H1 (cell line): ENCODE measurements around the gene SCART1. TPM values are rescaled to one million over a fixed set of nuclear protein-coding genes. Genes with fewer than 3 reads are reported as not detected.

Source experiments
- CTCF ChIA-PET: fragments of 300-600 bp; sonication (Branson Sonifier 250); formaldehyde crosslinking; loops from one replicate; lab custom pipeline; 2021; ENCODE audit not compliant: partially characterized antibody; lab: Charles Lee
- POLR2A ChIA-PET: fragments of 300-600 bp; sonication (Branson Sonifier 250); formaldehyde crosslinking; loops from one replicate; lab custom pipeline; 2021; ENCODE audit warnings: inconsistent platforms; ENCODE audit not compliant: partially characterized antibody; lab: Charles Lee
- DNase-seq, 2 experiments: peaks; one replicate each; pipeline versions ENCODE4 v3.0.0 to v3.0.0-alpha.2; 2010 to 2022; ENCODE audit warnings: low spot score in 2 of 2, low read depth in 1 of 2, mixed read lengths in 1 of 2
- FAIRE-seq: peaks from 2 replicates; lab custom pipeline; 2011; peaks lifted over from hg19 to GRCh38; lab: Jason Lieb, UNC
- H2AFZ ChIP-seq: 2 replicates; pipeline ENCODE4 v1.8.1; 2012; ENCODE audit warnings: low read length, inconsistent platforms
- H2AK5ac ChIP-seq: 2 replicates; pipeline ENCODE4 v1.6.1; 2013; ENCODE audit warnings: low read depth, low read length
- H2BK120ac ChIP-seq: replicated peaks from 2 replicates; pipeline ENCODE3; 2013; ENCODE audit warnings: low read depth, low read length, inconsistent platforms
- H2BK12ac ChIP-seq: 2 replicates; pipeline ENCODE4 v1.6.1; 2013; ENCODE audit warnings: low read depth, low read length
- H2BK15ac ChIP-seq: 2 replicates; pipeline ENCODE4 v1.6.1; 2013; ENCODE audit warnings: low read length
- H2BK20ac ChIP-seq: 2 replicates; pipeline ENCODE4 v1.6.1; 2013; ENCODE audit warnings: low read length
- H2BK5ac ChIP-seq: 2 replicates; pipeline ENCODE4 v1.6.1; 2013; ENCODE audit warnings: low read depth, low read length
- H3K14ac ChIP-seq: 2 replicates; pipeline ENCODE4 v1.6.1; 2013; ENCODE audit warnings: inconsistent platforms; ENCODE audit not compliant: insufficient read length
- H3K18ac ChIP-seq: 2 replicates; pipeline ENCODE4 v1.6.1; 2013; ENCODE audit warnings: low read length; ENCODE audit errors: extremely low read depth
- H3K23ac ChIP-seq: 2 replicates; pipeline ENCODE4 v1.6.1; 2013; ENCODE audit warnings: inconsistent platforms; ENCODE audit not compliant: insufficient read length
- H3K23me2 ChIP-seq: 2 replicates; pipeline ENCODE4 v1.6.1; 2013; ENCODE audit warnings: low read depth, low read length
- H3K27ac ChIP-seq: 2 replicates; pipeline ENCODE4 v1.6.1; 2011; ENCODE audit warnings: low read depth, low read length, inconsistent platforms
- H3K27me3 ChIP-seq, 4 experiments: replicated peaks in 1 of 4; 1 replicate in 1 of 4; 2 replicates in 3 of 4; pipeline versions ENCODE4 v1.6.1 to v1.8.1; 2011 to 2013; ENCODE audit warnings: low read length in 3 of 4, mild to moderate bottlenecking in 3 of 4, inconsistent platforms in 2 of 4, mixed read lengths in 2 of 4, moderate library complexity in 1 of 4; ENCODE audit not compliant: control insufficient read depth in 3 of 4, insufficient read depth in 3 of 4; ENCODE audit errors: extremely low read depth in 1 of 4
- H3K36me3 ChIP-seq, 4 experiments: 2 replicates each; pipeline versions ENCODE4 v1.6.1 to v1.8.1; 2011 to 2013; ENCODE audit warnings: mild to moderate bottlenecking in 4 of 4, low read length in 3 of 4, moderate library complexity in 2 of 4, control low read depth in 1 of 4, inconsistent platforms in 1 of 4; ENCODE audit not compliant: insufficient read depth in 4 of 4, control insufficient read depth in 2 of 4
- H3K4ac ChIP-seq: replicated peaks from 2 replicates; pipeline ENCODE3; 2013; ENCODE audit warnings: low read length, low read depth, mixed read lengths, inconsistent platforms; ENCODE audit not compliant: insufficient read length
- H3K4me1 ChIP-seq, 4 experiments: replicated peaks in 1 of 4; 1 replicate in 1 of 4; 2 replicates in 3 of 4; pipeline versions ENCODE4 v1.6.1 to v1.8.1; 2011 to 2013; ENCODE audit warnings: low read length in 3 of 4, inconsistent platforms in 2 of 4, mixed read lengths in 1 of 4; ENCODE audit not compliant: insufficient read depth in 4 of 4, control insufficient read depth in 3 of 4
- H3K4me2 ChIP-seq, 2 experiments: 2 replicates each; pipeline versions ENCODE4 v1.6.1 to v1.8.1; 2011 to 2013; ENCODE audit warnings: low read depth in 2 of 2, low read length in 2 of 2, control low read depth in 1 of 2, inconsistent platforms in 1 of 2, mild to moderate bottlenecking in 1 of 2; ENCODE audit not compliant: insufficient read depth in 1 of 2
- H3K4me3 ChIP-seq, 4 experiments: fragments of 200-600, 300-600 bp in 1 of 4; sonication (generic), shearing (Covaris generic), sonication (Bioruptor Twin) in 1 of 4; 2 replicates each; pipeline versions ENCODE4 v1.5.1 to v1.8.1; 2011 to 2016; ENCODE audit warnings: low read length in 4 of 4, low read depth in 3 of 4, control low read depth in 2 of 4, inconsistent platforms in 2 of 4, mild to moderate bottlenecking in 2 of 4, mixed read lengths in 1 of 4, moderate library complexity in 1 of 4; ENCODE audit not compliant: insufficient read depth in 2 of 4; ENCODE audit errors: extremely low read depth in 1 of 4
- H3K56ac ChIP-seq: replicated peaks from 2 replicates; pipeline ENCODE3; 2013; ENCODE audit warnings: low read depth, mild to moderate bottlenecking, mixed read lengths, low read length, inconsistent platforms; ENCODE audit not compliant: insufficient read length
- H3K79me1 ChIP-seq: 2 replicates; pipeline ENCODE4 v1.6.1; 2013; ENCODE audit warnings: low read depth, low read length, control low read depth
- H3K79me2 ChIP-seq, 2 experiments: 2 replicates each; pipeline versions ENCODE4 v1.6.1 to v1.8.1; 2012 to 2013; ENCODE audit warnings: low read length in 2 of 2, mild to moderate bottlenecking in 2 of 2, inconsistent platforms in 1 of 2; ENCODE audit not compliant: insufficient read depth in 2 of 2, control insufficient read depth in 1 of 2
- H3K9ac ChIP-seq, 4 experiments: replicated peaks in 1 of 4; 1 replicate in 1 of 4; 2 replicates in 3 of 4; pipeline versions ENCODE4 v1.6.1 to v1.8.1; 2011 to 2013; ENCODE audit warnings: low read depth in 3 of 4, low read length in 3 of 4, control low read depth in 2 of 4, mild to moderate bottlenecking in 2 of 4, moderate library complexity in 2 of 4, inconsistent platforms in 1 of 4; ENCODE audit errors: extremely low read depth in 1 of 4
- H3K9me3 ChIP-seq, 2 experiments: 2 replicates each; pipeline versions ENCODE4 v1.6.1 to v1.8.1; 2012 to 2013; ENCODE audit warnings: mild to moderate bottlenecking in 2 of 2, moderate library complexity in 2 of 2, control low read depth in 1 of 2, inconsistent platforms in 1 of 2, low read depth in 1 of 2, low read length in 1 of 2, mixed read lengths in 1 of 2; ENCODE audit not compliant: insufficient read depth in 2 of 2
- H4K20me1 ChIP-seq, 2 experiments: replicated peaks in 1 of 2; 2 replicates each; pipeline versions ENCODE3 to v1.8.1; 2011 to 2013; ENCODE audit warnings: inconsistent platforms in 2 of 2, low read length in 2 of 2, mild to moderate bottlenecking in 1 of 2; ENCODE audit not compliant: insufficient read depth in 2 of 2, control insufficient read depth in 1 of 2
- H4K5ac ChIP-seq: 2 replicates; pipeline ENCODE4 v1.6.1; 2013; ENCODE audit warnings: low read length, low read depth, mixed read lengths, inconsistent platforms; ENCODE audit not compliant: insufficient read length
- H4K8ac ChIP-seq: 2 replicates; pipeline ENCODE4 v1.8.0; 2013; ENCODE audit warnings: mild to moderate bottlenecking, moderate library complexity, low read length, inconsistent platforms; ENCODE audit not compliant: insufficient read depth; ENCODE audit errors: extremely low read depth
- H4K91ac ChIP-seq: replicated peaks from 2 replicates; pipeline ENCODE3; 2013; ENCODE audit warnings: low read length, mixed read lengths, inconsistent platforms; ENCODE audit not compliant: insufficient read length
- KDM5A ChIP-seq: fragments of 200-600 bp; IDR thresholded peaks from 2 replicates; pipeline ENCODE4 v1.7.1; 2012; ENCODE audit warnings: mild to moderate bottlenecking, low read length, inconsistent platforms, mixed read lengths
- RBBP5 ChIP-seq: IDR thresholded peaks from 2 replicates; pipeline ENCODE4 v1.7.1; 2012; ENCODE audit warnings: low read depth, mild to moderate bottlenecking, inconsistent platforms, low read length, moderate library complexity, borderline replicate concordance
- TAF7 ChIP-seq: optimal IDR thresholded peaks from 2 replicates; pipeline ENCODE3; 2011; ENCODE audit warnings: low read depth, mild to moderate bottlenecking, inconsistent platforms, low read length, moderate library complexity, borderline replicate concordance
- WGBS, 2 experiments: shearing (Covaris generic) in 1 of 2; methylation state at CpG; one replicate each; pipeline versions ENCODE4 v1.1.6 to v1.1.7; 2013 to 2015; ENCODE audit warnings: low lambda C conversion rate in 2 of 2, mixed read lengths in 2 of 2, inconsistent platforms in 1 of 2, low coverage in 1 of 2, missing lambda C conversion rate in 1 of 2; ENCODE audit not compliant: insufficient replicate concordance in 2 of 2, insufficient coverage in 1 of 2, insufficient read length in 1 of 2; ENCODE audit errors: extremely low coverage in 1 of 2, missing lambda C conversion rate in 1 of 2; 5-methylcytosine and 5-hydroxymethylcytosine counted together
- polyA plus RNA-seq, 7 experiments: library from polyadenylated mRNA; depleted of rRNA in 3 of 7; stranded (reverse) in 5 of 7; unstranded in 2 of 7; fragments of >200 nt in 5 of 7; fragments of 200-250 nt in 2 of 7; gene quantifications; 1 replicate in 5 of 7; 2 replicates in 1 of 7; 4 replicates in 1 of 7; pipeline versions ENCODE4 v1.2.1 to v1.2.3, GENCODE V29; 2011 to 2013; ENCODE audit warnings: missing spikeins in 2 of 7, mixed read lengths in 2 of 7
- total RNA-seq: library from RNA; stranded (reverse); fragmentation: NEBNext Ultra II Directional; extraction: Animal tissue kit (Norgen Biotek cat#: 25700); gene quantifications from 2 replicates; pipeline ENCODE4 v1.2.1, GENCODE V29; 2021

Gene SCART1
- total and polyA plus RNA-seq, 2 of the 8 experiments (the other 6 are each of a cell fraction or from before 2014, with no cell fraction given) = 0.14 to 0.19 TPM

GRCh38 chr10:133420579-133420978 is 33.2 kb upstream of the SCART1 start:
- H3K36me3 ChIP-seq = peaks cover 0 to 8% (median 0%) of the 10 kb centered on the region in 4 experiments; a peak in 2 of 8 replicates
- H3K23ac ChIP-seq = no peak overlapping the region
- no peaks in the 10 kb centered on the region for H3K79me1 ChIP-seq
- DNase-seq (no peak), FAIRE-seq (no peak)
- H4K91ac ChIP-seq = no peak overlapping the region
- TF ChIP-seq RBBP5 (no peak), KDM5A (no peak), TAF7 (no peak)
- no peak overlapping the region for H2BK120ac ChIP-seq
- peaks cover 0 to 6% (median 0%) of the 10 kb centered on the region in 4 experiments; a peak in 2 of 7 replicates for H3K4me1 ChIP-seq
- no peak overlapping the region for H2BK15ac ChIP-seq
- no peak overlapping the region for H3K56ac ChIP-seq
- H3K27me3 ChIP-seq = peaks cover 0 to 8% (median under 1%) of the 10 kb centered on the region in 4 experiments; a peak in 3 of 7 replicates
- no peak overlapping the region for H3K27ac ChIP-seq
- H3K4me2 ChIP-seq = no peak overlapping the region
- H2BK20ac ChIP-seq = no peak overlapping the region
- H3K79me2 ChIP-seq = no peaks in the 10 kb centered on the region
- no peak overlapping the region for H3K9ac ChIP-seq
- POLR2A ChIA-PET = interaction anchor here (0.9 to 2.0 kb wide), 8 partner anchors 17 to 153 kb away, joined by 3 to 5 read pairs (median 4); no protein-coding TSS in a partner anchor
- H4K5ac ChIP-seq = no peak overlapping the region
- H2BK5ac ChIP-seq = no peak overlapping the region
- H3K4ac ChIP-seq = no peak overlapping the region
- CTCF ChIA-PET = interaction anchor here (0.8 to 1.2 kb wide), 4 partner anchors 17 to 113 kb away, joined by 3 read pairs; no protein-coding TSS in a partner anchor
- H3K18ac ChIP-seq = no peak overlapping the region
- H3K4me3 ChIP-seq = no peak overlapping the region
- peaks cover 0 to 7% of the 10 kb centered on the region in 2 experiments; a peak in 1 of 4 replicates for H3K9me3 ChIP-seq
- 71% methylated on average over 6 of the region's 6 CpGs; no CpG with 5 or more reads in 1 of the 2 experiments for WGBS, 2 experiments
- no peak overlapping the region for H2AK5ac ChIP-seq
- no peak overlapping the region for H4K8ac ChIP-seq
- H3K23me2 ChIP-seq = peaks cover 3% of the 10 kb centered on the region; the same call in 1 of the 2 replicates
- H2AFZ ChIP-seq = no peak overlapping the region
- H3K14ac ChIP-seq = no peak overlapping the region
- no peak overlapping the region for H2BK12ac ChIP-seq
- H4K20me1 ChIP-seq = peaks cover 5 to 23% of the 10 kb centered on the region in 2 experiments
